ENCODE measurements around the gene SDK2.

The SDK2 gene

DNA sequence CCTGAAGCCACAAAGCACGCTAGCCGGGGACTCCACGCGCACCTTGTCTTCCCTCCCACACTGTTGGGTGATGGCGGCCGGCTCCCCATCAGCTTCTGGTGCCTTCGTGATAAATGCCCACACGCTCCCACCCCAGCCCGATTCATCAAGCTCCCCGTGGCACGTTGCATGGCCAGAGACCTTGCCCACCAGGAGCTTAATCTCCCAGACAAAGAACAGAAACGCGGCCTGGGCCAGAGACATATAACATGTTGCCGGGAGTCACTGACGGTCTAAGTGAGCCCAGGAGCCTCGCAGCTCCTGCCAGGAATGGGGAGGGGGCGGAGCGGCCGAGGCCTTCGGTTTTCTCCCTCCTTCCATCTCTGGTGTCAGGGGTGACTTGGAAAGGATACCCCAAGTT is 93.1 kb downstream of the SDK2 start:
- DNase-seq, result no peak

DNA sequence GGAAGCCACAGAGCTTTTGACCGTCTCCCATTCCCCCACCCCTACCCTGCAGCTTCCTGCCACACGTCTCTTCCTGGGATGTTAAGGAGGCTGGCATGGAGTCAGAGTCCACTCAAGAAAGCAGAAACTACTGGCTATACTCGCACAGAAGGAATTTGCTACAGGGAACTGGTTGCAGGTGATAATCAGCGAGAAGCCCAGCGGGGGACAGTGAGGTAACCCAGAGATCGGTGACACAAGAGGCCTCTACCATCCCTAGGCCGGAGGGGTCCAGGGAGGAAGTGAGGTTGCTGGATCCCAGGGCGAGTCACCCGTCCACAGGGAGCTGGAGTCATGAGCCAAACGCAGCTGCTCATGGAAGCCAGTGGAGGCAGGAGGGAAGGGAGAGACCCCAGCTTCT is 93.7 kb downstream of the SDK2 start:
- DNase-seq, result no peak

DNA sequence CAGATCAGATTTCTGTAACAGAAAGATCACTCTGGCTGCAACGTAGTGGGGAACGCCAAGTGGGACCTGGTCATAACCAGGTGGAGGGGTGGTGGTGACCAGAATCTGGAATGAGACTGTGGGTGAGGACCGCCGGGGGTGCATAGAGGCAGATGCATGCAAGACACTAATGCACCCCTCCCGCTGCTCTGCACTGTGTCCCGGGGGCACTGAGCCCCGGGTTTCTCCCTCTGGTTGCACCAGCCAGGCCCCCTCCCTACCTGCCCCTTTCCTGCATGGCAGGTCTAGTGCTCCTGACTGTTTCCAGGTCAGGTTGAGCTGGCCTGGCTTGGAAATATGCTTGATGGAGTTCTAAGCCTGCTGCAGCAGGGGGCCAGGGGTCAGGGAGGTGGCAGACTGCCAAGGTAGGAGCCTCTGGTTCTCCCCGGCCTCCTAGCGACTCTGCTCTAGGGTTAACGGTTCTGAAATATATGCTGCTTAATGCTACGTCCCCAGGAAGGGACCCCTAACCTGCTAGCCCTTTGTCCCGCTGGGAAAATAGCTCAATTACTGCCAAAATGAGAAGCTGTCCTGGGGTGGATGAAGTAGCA is 94.3 kb downstream of the SDK2 start:
- no peak for DNase-seq

DNA sequence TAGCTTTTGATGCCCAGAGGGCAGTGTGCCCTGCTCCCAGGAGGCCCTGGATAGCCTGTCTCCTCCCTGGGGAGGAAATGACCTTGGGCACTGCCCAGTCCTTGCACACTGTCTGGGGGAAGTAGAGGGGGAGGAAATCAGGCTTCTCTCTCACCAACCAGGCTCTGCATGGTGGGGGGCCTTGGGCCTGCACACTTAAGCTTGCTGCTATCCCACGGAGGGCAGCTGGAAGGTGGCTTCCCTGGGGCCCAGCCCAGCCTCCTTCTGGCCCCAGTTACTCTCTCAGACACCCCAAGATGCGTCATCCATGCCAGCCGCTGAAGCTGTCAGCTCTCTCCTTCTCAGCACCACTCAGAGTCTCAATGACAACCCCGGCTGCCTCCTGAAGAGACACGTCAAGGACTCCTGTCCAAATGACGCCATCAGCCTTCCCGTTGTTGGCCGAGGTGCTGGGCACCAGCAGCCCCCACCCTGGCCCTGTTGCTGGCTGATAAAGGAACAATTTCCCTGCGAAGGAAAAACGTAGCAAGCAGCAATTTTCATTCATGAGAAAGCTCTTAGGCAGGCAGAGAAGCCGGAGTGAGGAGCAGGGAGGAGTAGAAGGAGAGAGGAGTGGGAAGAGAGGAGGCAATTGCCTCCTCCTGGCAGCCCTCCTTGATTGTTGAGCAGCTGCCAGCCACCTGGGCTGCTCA is 95.5 kb downstream of the SDK2 start:
- no peak for DNase-seq

DNA sequence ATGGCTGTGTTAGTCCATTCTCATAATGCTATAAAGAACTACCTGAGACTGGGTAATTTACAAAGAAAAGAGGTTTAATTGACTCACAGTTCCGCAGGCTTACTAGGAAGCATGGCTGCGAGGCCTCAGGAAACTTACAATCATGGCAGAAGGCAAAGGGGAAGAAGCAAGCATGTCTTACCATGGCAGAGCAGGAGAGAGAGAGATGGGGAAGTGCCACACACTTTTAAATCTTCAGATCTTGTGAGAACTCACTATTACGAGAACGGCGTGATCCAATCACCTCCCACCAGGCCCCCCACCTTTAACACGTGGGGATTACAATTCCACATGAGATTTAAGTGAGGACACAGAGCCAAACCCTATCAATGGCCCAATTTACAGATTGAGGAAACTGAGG is 96.5 kb downstream of the SDK2 start:
- DNase-seq, result no peak

DNA sequence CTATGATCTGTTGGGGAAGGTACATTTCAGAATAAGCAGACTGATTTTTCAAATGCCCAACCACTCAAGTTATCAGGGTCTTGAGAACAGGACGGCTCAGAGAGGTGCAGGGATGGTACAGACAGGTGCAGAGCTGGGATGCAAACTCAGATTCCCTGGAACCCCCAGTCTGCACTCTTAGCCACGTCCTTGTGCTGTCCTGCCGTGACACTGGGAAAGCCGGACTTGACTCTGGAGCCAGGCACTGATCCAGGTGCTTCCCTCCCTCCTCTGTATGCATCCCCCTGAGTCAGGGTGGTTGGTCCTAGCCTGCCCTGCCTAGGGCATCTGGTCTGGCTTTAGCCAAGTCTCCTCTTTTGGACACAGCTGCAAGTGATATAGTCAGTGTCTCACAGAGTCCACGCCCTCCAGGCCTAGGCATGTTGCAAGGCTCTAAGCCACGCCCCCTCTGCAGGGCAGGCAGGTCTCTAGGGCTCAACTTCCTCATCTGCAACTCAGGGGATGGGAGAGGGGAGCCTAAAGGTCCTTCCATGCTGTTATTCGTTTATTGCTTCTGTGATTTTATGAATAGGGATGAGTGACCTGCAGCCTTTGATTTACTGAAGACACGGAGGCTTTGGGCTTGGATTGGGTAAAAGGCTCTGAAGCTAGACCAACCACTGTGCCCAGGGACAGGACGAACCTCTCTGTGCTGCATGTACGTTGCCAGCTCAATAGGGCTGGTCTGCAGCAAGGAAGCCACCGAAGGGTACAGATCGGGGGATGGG is 97.3 kb downstream of the SDK2 start:
- no peak for DNase-seq

DNA sequence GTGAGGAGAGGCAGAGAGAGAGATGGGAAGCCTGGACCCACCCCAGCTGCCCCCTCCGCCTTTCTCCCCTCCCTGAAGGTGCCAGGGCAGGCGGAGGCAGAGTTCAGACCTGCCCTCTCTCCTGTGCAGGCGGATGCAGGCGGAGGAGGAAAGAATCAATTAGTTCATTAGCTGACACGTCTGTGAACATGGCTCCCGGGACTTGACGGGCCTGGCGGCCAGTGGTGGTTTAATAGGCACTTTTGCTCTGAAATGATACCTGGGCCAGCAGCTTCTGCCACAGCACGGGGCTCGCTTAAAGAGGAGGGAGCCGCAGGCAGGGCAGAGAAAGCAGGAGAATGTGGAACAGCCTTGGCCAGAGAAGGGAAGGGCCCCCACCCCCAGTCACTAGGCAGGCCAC is 98.1 kb downstream of the SDK2 start:
- no peak for DNase-seq

DNA sequence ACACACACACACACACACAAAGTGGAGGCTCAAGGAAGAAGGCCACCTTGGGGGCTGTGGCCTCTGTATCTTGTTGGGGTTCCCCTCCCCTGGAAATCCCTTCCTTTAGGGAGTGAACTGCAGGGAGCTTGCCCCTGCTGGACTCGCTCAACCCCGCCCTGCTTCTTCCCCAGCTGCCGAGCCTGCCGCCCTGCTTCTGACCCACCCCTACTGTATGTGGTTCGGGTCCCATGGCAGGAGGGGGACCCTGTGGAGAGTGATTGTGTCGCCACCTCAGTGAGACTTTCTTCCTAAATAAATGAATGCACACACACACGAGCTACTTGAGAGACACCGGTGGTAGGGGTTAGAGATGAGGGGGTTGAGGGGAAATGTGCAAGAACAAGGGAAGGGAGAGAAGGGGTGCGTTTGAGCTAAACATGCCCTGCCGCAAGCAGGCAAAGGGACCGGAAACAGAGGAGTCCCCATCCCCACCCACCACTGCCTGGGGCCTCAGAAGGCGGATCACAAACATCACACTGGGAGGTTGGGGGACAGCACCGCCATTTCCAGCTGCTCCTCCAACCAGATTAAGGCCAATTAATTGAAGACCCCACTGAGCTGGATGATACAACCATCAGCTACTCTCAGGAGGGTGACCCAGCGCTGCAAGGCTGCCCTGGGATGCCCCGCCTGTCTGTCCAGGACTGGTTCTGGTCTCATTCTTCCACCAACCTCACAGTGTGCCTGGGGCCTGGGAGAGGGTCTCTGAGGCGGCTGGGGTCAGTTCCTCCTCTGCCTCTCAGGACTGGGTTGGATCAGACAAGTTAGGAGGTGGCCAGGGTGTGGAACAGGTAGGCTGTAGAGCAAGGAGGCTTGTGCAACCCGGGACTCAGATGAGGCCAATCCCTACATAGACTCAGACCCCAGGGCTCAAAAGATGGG is 98.9 kb downstream of the SDK2 start:
- DNase-seq, result no peak

DNA sequence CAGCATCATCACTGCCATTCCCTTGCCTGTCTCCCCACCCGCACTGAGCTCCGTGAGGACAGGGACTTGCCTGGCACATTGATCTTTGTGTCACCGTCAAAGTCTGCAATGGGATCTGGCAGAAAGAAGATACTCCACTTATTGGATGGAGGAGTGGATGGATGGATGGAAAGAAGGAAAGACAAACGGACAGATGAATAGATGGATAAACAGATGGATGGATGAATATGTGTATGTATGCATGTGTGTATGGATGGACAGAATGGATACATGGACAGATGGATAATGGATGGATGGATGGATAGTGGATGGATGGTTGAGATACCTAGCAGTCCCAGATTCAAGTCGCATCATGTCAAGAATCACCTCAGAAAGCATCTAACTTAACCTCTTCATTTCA is 99.9 kb downstream of the SDK2 start:
- DNase-seq, result no peak

DNA sequence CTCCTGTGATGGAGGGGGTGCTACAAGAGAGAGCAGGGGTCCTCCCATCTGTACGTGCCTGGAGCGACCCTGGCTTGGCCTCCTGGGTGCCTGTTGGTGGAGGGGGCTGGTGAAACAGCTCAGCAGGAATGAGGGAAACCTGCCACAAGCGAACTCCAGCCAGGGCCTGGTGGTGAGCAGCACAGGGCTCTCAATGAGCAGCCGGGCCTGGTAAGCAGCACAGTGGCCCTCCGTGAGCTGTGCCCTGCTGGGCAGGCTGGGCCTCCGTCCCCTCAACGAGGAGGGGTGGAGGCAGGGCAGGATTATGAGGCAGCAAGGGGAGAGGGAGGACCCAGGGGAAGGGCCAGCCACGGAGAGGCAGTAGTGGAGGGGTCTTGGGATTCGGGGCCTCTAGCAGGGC is 101.9 kb downstream of the SDK2 start:
- DNase-seq, result no peak

DNA sequence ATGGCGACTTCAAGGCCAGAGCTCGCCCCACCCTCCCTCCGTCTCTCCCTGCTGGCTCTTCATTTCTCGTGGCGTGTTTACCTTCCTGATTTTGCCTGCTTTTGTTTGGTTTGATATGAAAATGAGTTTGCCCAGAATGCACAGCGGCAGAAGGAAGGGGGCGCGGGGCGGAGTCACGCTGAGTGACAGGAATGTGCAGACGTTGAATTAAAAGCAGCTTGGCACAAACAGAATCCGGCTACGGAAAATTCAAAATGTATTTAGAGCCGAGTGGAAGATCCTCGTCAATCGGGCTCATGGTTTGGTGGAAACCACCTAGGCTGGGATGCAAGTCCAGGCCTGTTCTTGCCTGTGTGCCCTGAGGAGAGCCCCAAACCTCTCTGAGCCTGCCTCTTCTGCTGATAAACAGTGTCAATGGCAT is 102.7 kb downstream of the SDK2 start:
- no peak for DNase-seq

DNA sequence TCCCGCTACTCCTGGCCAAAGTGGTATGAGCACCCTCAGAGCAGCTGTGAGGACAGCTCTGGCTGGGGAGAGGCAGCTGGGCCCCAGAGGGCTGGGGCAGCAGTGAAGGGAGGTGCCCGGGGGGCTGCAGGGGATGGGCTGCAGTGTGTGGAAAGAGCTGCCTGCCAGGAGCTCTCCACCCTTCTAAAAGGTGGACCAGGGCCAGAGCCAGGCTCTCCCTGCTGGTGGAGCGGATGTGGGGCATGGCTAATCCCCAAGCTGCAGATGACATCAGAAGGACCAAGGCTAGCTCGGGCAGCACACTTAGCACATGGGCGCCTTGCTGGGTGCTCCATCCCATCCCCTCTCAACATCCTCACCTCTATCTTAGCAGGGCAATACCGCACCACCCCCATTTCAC is 103.1 kb downstream of the SDK2 start:
- no peak for DNase-seq

DNA sequence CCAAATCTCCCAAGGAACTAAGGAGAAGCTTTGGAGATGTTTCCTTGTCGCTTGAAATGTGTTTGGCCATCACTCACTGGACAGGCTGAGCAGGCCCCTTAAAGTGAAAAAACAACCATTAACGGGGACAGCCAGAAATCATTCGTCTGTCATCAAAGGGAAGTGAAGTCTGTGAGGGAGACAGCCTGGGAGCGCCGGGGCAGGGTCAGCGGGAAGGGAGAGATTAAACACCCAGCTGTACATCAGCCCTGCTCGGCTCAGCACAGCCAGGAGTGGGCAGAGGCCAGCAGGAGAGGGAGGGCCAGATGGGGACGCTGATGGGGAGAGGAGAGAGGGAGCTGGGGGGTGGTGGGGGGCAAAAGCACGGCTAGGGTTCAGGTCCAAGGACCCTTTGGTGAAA is 105.1 kb downstream of the SDK2 start:
- no peak for DNase-seq

DNA sequence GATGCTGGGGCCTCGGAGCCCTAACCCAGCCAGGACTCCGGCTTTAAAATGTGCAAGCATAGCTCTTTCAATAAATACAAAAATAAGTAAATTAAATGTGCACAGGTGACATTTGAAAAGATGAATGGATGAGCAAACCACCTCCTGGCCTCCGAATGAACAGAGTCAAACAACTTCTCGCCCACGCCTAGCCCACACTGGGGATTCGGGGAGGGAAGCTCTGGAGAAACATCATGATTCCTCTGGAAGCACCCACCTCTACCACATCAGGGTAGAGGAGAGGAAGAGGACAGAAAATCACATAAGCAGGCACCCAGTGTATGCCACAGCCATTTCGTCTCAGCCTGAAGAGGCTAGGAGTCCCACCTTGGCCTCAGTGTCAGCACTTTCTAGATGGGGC is 105.8 kb downstream of the SDK2 start:
- DNase-seq, result no peak

DNA sequence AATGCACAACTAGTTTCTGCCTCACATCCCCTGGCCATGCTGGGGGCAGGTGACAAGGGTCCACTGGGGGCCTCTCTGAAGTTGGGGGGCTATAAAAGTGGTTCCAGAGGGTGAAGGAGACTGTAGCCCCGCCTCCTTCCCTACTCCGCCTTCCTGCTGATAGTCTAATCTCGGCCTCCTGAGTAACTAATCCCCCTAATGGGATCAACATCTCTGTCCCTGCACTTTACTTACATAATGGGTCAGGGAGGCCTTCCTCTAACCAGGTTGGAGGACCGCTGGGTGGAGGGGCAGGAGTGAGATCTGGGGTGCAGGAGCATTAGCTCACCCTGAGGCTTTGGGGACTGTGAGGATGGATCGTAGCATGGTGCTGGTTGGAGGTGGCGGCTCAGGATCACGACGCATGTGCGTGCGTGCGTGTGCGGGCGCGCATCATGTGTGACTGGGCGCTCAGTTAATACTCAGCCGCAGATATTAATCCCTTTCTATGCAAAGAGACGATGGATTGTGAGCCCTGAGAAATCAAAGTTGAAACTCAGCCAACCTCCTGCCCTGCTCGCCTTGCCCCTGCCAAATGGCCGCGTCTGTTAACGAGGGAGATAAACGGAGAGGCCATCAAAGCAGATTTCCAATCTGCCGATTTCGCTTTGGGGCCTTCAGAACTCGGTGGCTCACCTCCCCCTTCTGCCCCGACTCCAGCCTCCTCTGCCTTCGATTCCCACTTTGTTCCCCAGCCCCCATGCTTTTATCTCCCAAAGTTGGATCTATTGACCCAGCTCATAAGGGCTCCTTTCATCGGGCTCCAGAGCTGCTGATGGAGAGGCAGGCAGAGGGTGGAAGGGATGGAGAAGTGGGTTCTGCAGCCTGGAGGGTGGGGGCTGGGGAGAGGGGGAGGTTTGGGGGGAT is 107.3 kb downstream of the SDK2 start:
- DNase-seq, result no peak

DNA sequence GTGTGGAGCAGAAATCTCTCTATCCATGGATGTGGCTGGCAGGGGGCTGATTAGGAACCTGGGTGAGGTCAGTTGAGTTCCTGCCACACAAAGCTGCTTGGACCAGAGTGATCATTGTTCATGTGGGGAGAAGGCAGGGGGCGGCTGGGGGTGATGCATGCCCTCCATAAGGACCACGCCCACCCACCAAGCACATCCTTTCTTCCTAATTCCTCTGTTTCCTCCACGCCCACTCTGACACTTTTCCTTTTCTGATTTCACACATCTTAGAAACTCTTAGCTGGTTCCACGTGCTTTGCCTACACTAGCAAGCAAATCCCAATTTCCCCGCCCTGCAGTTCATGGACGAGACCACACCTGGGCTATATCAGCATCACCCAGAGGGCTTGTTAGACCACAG is 108.5 kb downstream of the SDK2 start:
- DNase-seq, result no peak

DNA sequence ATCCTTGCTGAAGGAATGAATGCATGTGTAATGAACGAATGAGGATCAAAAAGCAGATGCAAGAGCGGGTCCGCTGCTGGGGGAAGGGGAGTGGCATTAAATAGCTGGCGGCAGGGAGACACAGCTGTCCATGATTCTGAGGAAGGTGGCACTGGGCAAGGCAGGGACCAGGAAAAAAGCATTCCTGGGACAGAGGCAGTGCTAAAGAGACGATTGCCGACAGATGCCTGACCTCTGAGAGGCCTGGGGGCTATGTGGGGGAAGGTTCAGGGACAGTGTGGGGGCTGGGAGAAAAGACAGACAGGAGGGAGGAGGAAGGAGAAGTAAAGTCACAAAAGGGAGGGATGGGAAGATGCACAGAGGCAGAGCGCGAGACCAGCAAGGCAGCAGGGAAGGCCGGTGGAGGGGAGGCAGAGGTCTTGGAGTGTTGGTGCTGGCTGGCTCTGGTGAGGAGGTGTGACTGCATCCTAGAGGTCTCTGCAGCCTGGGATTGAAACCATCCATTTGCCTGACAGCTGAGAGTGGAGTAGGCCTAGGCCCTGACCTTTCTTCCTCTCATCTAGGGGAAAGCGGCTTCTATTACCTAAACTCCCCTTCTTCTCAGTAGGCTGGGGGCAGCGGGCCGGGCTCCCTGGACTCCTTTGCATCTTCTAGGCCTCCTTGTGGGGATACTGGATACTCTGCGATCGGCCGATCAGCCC is 109.9 kb downstream of the SDK2 start:
- no peak for DNase-seq

DNA sequence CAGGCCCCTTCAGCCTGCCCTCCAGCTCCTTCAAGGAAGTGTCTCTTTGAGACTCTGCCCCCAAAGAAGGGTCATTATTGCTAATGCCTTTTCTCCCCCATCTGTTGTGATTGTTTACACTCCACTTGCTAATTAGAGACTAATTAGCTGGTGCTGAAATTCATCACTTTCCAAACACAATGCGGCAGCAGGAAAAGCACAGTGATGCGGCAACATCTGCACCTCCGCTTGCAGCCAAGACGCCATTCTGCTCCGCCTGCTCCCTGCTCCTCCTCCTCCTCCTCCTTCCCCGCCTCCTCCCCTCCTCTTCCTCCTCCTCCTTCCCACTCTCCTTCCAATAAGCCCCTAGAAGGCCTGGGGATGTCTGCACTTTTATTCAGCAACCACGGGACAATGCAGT is 110.5 kb downstream of the SDK2 start:
- DNase-seq, result no peak

DNA sequence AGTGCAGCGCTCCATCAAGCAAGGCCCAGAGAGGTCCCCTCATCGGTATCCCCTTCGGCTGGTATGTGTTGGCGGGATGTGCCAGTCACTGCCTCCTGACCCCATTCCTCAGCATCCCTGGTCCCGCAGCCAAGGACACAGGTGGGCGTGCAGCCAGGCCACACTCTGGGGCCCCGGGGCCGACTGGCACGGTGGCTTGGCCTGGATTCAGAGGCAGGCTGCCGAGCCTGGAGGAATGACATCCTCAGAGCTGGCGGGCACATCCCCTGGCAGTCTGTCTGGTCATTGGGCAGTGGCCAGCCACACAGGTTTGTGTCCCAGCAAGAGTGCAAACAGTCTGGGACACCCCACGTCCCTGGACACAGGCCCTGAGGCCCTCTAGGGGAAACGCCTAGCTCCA is 111.1 kb downstream of the SDK2 start:
- DNase-seq, result no peak

DNA sequence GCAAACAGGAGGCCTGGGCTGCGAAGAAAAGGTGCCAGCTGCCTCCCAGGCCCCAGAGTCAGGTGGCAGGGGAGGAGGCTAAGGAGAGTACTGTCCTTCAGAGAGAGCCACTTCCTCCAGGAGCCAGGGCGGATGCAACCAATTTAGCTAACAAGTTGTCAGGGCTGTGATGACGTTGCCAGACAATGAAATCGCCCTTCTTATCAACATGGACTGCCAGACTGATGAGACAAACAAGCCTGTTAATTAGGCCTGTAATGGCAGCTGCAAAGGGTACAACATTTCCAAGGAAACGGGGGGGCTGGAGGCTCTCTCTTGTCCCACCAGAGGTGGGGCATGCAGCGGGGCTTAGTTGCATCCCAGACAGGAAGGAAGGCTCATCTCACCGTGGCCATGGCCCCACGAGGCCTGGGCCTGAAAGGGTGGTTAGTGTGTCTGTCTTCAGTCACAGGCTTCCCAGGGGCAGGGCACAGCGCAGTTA is 111.8 kb downstream of the SDK2 start:
- peak; percentile 60 for DNase-seq

DNA sequence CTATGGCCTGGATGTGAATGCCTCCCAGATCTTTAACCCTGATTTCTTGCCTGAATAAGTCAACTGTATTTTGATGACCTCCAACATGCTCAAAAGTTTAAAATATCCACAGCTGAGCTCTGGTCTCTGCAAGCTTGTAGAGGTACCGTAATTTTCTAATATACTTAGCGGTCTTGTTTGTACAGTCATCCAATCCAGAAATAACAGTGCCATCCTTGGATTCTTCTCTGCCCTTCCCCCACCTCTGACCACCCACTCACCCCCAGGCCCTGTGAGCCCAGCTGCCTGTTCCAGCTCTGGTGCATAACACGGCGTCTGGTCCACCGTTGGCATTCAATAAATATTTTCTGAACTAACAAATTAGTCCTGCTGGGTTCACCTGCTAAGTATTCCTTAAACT is 113.1 kb downstream of the SDK2 start:
- no peak for DNase-seq

Measured in NCI-H2029 treated with DMSO at 0.1 percent for 48 hours (cell line).